HG03060 (cell line): ENCODE measurements around the gene ARHGEF10L.

ENCODE experiments used
- ATAC-seq: cut with Tn5 transposase; IDR thresholded peaks from one replicate; pipeline ENCODE4 v1.9.1; 2021; ENCODE audit warnings: low read depth, moderate number of reproducible peaks; ENCODE audit not compliant: unreplicated experiment

The ARHGEF10L gene

DNA sequence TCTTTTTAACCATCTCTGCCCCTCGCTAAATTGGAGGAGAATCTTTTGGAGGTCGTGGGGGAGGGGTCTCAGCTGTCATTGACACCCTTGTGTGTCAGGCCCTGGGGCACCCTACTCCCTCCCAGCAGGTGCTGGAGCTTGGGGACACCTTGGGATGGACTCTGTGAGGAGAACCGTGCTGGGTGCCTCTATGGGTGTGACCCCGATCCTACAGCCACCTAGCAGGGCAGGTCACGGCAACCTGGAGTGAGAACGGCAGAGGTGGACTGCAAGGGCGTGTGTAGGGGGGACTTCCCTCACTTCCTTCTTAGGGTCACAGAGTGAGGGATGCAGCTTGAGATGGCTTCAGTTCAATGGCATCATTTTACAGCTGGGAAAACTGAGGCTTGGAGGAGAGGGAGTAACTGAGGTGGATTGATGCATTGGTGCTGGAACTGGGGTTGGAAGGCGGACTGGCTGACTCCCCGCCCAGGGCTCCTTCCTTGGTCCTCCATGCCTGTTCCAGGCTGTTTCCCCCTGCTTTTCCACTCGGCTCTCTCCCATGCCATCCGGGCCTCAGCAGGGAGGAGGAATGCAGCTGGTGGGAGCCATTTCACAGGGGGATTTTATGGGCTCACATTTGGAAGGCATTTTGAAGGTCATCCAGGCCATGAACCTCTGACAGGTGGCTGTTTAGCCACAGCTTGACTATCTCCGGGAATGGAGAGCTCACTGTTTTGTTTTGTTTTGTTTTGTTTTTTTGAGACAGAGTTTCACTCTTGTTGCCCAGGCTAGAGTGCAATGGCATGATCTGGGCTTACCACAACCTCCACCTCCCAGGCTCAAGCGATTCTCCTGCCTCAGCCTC, 18.8 kb upstream of the ARHGEF10L start:
- ATAC-seq = no peak

DNA sequence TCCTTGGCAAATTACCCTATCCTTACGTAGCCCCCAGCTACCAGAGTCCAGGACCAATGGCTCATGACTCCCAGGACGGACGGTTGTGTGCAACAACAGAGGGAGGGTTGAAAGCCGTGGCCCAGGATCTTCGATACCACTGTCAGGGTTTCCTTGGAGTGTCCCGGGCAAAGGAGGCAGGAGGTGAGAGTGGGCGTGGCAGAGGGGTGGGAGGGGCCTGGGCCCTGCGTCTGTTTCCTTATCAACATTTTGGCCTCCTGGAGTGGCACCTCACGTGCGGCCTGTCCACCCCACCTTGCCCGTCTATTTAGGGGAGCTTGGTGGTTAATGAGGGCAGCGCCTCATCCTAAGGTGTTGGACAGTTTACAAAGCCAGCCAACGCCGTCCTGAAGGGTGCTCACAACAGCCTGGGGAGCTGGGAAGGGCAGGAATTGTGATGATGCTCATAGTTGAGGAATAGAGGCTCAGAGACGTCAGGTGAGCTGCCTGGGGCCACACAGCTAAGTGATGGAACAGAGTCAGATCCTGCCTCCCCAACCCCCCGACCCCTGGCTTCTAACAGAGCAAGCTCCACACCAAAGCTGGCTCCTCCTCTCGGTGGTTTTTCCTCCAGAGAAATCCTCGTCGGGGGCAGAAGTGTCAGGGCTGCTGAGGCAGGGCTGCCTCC, 17.4 kb upstream of the ARHGEF10L start:
- ATAC-seq = no peak

DNA sequence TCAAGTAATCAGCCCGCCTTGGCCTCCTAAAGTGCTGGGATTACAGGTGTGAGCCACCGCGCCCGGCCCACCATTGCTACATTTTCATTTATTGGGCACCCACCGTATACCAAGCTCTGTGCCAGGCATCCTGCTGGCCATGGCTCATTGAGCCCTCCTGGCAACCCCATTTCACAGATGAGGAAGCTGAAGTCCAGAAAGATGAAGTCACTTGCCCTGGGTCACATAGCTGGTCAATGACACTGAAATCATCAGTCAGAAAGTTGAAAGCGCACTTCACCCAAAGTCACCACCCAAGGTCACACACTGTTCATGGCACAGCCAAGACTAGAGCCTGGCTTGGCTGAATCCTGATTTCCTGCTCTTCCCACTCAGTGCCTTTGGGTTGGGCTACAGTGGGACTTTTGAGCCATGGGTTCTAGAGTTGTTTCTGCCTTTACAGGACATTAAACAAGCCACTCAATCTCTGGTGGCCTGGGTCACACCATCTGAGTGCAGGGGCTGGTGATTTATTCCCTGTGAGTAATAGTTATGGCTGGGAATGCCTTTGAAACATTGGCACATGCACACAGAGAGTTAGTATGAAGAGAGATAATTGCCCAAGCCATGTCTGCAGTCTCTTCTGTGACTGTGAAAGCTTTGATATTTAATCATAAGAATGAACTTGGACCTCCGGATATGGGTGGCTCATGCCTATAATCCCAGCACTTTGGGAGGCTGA, 16.0 kb upstream of the ARHGEF10L start:
- no peak for ATAC-seq

DNA sequence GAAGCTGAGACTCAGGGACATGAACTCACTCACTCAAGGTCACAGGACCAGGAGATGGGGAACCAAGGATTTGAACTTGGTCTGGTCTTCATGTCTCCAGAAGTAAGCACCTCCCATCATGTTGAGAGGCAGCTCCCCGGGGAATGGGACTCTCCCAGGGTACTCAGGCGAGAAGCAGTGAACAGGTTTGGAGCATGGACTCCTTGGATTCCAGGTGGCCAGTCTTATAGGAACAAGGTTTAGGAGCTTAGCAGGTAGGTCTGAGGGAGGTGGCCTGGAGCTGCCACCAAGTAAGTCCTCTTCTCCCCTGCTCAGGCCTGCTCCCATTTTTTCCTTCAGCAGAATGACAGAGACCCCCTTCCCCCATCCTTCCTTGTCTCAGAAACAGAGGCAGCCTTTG, 14.9 kb upstream of the ARHGEF10L start:
- no peak for ATAC-seq

DNA sequence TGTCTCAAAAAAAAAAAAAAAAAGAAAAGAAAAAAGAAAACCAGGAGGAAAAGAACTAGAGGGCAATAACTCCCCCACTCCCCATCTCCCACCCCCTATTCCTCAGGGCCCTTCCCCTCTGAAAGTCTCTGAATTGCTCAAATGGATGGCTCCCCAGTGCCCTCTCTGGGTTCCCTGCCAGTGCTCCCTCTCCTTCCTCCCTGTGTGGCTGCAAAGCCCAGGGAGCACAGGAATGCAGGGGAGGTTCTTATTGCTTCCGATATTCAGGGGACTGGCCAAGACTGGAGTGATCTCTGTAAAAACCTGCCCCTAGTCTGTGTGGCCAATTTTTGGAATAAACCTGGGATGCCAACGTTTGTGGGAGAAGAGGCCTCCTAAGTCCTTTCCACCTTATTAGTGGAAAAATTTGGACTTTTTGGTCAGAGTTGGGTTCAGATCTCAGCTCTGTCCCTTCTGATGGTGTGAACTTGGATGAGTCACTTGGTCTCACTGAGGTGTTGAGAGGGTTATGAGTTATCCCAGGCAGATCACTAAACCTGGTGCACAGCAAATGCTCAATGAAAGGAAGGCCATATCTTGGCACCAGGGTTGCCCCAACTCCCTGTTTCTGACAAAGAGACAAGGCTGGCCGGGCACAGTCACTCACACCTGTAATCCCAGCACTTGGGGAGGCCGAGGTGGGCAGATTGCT, 13.4 kb upstream of the ARHGEF10L start:
- no peak for ATAC-seq

DNA sequence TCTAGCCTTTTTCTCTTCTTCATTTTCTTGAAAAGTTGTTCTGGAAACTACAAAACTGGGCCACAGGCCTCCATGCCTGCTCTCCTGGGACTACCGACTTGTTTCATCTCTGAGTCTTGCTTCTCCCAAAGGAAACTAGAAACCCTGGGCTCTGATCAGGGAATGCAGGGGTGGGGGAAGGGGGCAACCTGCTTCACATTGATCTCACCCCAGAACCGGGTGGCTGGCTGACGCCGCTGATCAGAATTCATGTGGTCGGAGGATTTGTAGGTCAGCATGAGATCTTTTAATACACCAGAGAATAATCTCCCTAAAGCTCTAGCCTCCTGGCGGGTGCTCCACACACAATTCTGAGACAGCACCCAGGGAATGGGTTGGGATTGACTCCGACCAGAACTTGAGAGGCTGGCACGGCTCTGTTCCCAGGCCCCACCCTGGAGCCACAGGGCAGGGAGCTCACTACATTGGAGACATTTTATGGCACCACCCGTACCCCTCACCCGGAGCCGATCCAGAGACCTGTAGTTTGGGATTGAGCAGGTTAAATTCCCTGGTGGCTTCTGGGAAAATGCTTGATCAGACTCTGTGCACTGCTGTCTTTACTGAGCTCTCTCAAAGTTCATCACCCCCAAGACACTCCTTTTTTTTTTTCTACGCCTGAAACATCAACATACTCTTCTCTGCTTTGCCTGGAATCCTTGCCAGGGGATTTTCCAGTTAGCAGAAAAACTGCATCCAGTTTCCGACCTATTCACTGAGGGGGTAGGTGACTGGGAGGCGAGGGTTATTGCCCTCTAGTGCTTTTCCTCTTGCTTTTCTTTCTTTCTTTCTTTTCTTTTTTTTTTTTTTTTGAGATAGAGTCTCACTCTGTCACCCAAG, 12.2 kb upstream of the ARHGEF10L start:
- ATAC-seq = no peak

DNA sequence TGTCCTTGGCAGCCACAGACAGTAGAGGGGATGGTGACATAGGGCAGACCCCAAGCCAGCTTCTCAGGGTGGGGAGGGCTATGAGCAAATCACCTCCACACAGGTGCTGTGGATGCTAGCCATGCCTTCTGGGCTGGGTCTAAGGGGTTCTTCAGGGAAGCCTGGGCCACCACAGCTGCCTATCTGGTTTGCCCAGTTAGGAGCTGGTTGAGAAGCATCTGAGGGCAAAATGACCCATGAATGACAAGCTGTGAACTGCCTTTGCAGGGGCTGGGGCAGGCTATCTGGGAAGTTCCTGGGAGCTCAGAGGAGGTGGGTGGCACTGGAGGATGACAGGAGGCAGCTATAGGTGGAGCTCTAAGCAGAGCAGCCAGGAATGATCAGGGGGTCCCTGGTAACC, 10.1 kb upstream of the ARHGEF10L start:
- ATAC-seq = no peak

DNA sequence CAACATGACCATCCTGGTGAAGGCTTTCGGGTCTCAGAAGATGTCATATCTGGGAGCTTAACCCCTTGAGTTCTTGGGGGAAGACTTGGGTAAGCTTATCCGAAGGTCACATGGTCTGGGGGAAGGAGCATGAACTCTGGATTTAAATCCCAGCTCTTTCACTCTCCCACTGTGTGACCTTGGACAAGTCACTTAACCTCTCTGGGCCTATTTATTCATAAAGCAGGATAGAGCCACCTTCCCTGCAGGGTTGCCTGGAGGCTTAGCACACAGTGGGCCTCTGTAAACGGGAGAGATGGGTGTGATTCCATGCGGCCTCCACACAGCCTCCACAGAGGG, 8.2 kb upstream of the ARHGEF10L start:
- ATAC-seq = no peak

DNA sequence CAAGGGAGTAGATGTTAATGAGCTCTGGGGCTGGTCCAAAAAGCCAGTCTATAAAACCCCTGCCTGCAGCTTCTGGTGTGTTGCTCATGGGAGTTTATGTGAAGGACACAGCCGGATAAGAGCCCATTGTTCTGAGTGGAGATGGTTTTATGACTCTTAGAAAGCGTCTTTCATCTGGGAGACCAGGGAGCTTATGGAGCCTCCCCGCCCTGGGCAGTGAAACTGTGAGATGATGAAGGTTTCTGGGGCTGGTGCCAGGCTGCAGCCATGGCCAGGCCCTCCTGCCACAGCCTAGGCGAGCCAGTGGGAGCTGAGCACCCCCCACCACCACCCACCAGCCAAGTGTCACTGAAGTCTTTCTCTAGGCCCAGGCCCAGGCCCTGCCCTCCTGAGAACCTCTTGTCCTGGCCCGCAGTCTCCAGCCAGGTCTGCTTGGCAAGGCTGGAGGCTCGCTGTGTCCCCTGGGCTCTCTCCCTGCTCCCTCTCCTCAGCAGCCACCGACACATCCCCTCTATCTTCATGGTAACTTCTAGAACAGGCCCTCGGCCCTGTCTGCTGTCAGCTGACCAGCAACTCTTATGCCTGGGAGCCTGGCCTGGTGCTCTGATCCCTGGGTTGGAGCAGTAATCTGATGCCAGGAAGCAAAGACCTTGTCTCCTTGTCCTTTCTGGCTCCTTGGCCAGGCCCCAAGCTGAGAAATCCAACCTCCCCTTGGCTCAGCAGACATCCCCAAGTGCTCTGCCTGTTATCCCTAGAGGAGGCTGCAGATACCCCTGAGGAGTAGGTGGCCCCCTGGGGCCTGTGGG, 7.6 kb upstream of the ARHGEF10L start:
- no peak for ATAC-seq

DNA sequence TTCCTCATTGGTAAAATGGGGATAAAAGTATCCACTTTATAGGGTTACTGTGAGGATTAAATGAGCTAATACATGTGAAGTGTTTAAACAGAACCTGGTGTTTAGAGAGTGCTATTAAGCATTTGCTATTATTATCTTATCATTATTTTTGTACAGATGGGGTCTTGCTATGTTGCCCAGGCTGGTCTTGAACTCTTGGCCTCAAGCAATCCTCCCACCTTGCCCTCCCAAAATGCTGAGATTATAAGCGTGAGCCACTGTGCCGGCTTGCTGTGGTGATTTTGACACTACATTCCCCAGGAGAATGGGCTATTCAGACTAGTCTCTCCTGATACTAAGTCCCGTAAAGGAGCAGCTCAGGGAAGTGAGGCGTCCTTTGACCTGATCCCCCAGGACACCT, 6.3 kb upstream of the ARHGEF10L start:
- no peak for ATAC-seq

DNA sequence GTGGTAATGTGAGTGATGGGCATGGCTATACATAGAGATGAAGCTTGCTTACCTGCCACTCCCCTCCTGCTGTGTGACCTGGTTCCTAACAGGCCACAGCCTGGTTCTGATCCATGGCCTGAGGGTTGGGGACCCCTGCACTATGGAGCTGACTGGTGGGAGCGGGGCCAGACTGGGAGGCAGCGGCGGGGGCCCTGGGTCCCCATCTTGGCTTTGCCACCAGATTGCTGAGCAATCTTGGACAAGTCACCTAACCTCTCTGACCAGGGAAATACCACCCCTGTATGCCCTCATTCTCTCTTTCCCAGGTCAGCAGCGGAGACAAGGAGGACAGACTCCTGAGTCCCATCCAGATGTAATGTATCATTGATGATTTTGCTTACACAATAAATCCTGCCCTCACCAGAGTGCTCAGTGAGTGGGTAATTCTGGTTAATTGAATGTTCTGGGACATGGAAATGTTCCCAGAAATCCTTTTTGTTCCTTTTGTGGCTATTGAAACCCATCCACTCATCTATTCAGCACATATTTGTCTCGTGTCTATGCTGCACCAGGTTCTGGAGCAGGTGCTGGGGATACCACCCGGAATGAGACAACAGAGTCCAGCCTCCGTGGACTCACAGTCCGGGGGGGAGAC, 4.1 kb upstream of the ARHGEF10L start:
- ATAC-seq = no peak

DNA sequence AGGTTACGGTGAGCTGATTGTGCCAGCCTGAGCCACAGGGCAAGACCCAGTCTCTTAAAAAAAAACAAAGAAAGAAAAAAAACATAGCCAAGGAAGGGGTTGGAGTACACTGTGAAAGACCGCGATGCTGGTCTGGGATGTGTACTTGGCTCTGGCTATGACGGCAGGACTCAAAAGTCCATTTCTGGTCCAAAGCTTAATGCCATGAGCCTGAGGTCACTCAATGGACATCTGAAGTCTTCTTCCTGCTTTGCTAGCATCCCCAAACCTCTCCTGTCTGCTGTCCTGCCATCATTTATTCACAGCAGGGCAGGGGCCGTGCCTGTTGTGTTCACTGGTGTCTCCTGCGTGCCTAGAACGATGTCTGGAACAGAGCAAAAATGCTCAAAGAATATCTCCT, 1.5 kb upstream of the ARHGEF10L start:
- ATAC-seq = no peak

DNA sequence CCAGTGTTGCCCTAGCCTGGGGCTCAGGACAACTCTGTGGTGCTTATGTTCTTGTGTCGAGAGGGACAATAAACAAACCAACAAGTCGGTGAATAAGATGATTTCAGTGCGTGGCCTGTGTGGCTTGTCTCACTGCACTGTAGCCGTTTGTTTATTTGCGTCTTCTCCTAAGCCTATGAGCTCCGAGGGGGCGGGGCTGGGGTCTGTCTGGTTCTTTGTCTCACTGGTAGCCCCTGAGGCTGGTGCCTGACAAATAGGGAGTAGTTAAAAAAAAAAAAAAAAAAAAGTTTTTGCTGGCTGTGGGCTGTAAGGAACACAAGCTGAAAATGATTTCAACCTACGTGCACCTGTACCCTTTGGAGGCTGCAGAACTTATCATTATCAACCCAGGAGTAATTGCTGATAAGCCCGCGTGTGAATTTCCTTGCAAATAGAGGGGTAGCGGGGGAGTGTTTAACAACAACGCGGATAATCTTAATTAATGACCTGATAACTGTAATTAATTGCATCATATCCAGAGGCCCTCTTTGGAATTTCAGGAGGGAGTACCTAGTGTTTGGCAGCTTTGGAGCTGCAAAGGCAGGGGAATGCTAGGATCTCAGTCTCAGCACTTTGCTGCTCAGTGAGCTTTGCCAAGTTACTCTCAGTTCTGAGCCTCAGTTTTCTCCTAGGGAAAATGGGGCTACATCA, 925 bp upstream of the ARHGEF10L start:
- no peak for ATAC-seq

DNA sequence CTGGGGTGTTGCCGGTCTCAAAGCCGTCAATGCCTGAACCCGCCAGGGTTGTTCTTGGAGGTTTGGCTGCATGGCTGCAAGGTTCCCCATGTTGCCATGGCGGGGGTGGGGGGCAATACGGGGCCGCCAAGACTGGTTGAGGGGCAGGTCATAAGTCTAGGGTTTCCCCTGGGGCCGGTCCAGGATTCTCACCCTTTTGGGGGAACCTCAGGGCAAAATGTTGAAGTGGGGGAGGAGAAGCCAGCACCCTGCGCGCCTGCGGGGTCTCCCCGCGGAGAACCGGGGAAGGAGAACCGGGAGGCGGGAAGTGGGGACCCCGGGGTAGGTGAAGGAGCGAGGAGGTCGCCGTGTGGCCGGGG, 401 bp upstream of the ARHGEF10L start:
- ATAC-seq = no peak

DNA sequence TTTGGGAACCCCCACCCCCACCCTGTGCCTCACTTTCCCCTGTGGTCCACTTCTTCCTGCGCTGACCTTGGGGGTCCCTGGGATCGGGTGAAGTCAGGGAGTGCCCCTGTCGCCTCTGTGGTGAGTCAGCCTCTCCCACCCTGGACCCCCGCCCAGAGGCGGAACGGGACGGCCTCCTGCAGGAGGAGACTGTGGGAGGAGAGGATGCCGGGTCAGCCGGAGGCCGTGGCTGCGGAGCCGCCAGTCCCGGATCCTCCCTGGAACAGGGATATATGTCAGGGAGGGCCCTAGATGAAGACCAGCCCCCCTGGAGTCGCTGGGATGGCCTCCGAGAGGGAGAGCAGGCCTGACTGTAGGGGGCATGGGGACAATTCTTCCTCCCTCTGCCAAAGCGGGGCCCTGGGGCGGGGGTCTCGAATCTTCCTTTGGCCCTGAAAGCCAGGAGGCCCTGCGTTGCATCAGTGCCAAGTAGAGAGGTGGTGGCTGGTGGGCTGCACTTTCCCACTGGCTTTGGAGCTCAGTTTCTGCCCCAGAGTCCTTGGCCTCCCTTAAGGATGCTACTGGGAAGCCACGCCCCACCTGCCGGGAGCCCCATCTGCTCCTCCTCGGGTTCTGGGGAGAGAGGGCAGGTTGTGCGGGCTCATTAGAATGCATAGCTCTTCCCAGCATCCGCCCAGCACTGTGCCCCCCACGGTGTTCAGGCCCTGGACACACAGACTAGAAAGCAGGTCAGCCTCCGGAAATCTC, 930 bp downstream of the ARHGEF10L start:
- no peak for ATAC-seq

DNA sequence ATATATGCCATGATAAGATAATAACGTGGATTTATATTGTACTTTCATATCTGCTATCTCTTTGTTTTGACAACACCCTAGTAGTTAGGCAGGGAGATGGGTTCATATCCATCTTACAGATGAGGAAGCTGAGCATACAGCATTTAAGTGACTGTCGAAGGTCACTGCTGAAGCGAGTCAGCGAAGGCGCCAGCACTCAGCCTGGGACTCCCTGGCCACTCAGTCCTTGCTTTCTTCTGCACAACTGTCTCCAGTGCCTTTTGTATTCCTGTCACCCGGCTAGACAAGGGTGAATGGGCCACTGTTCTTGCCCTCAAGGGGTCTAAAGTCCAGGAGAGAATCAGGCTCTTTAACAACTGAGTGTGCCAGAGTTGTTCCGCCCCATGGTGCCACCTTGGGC, 3.1 kb downstream of the ARHGEF10L start:
- no peak for ATAC-seq

DNA sequence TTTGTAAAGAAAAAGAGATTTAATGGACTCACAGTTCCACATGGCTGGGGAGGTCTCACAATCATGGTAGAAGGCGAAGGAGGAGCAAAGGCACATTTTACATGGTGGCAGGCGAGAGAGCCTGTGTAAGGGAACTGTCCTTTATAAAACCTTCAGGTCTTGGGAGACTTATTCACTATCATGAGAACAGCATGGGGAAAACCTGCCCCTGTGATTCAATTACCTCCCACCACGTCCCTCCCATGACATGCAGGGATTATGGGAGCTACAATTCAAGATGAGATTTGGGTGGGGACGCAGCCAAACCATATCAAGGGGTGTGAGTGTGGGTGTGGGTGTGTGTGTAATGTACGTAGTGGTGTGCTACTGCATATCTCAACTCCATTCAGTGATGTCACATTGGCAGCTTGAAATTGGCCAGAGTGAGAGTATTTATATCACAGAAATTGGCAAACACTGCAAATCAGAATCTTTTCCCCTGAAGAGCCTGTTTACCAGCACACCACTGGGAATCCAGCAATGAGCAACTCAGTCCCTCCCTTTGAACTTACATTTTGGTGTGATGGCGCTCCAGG, 5.4 kb downstream of the ARHGEF10L start:
- no peak for ATAC-seq
